Subcutaneous adipose tissue (tissue), 4 donors: ENCODE measurements around the gene AFG1L. TPM values are rescaled to one million over a fixed set of nuclear protein-coding genes. Genes with fewer than 3 reads are reported as not detected.

ENCODE experiments used
- CTCF ChIP-seq: fragments of 450-650 bp; IDR thresholded peaks from one replicate; pipeline ENCODE4 v1.5.1; 2016; ENCODE audit warnings: low read depth, mild to moderate bottlenecking, control low read depth, antibody characterized with exemption, moderate library complexity
- total RNA-seq, 4 donors: library from RNA; depleted of rRNA; stranded (reverse); fragments of >200 nt; gene quantifications; one replicate each; pipeline ENCODE4 v1.1.0, GENCODE V29; 2016

AFG1L gene
- total RNA-seq, 4 donors from 2014 or later: 1.9 to 4.4 (median 2.9) TPM

DNA sequence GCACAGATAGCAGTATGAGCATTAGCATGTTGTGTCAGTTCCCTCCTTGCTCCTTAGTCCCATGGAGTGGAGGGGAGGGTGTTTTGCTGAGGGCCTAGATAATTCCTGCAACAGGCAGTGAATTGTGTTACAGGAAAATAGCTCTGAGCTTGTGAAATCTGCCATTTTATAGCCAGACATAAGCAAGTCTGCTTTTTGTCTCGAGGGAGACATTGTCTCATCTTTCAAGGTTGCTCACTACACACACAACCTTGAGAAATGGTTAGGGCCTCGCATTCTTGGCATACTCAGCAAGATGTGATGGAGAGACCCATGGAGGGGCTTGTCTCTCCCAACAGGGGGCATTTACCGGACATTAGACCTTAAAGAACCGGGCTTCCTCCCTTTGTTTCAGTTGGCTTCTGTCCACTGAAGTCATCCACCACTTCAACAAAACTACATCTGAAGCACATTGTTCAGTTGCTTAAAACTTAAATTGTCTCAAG is 157.9 kb downstream of the AFG1L start:
- TF ChIP-seq CTCF: no peak

- TF ChIP-seq CTCF: no peak
Observed at GRCh38 chr6:108453601-108454185, 158.8 kb downstream of the AFG1L start.

GRCh38 chr6:108454356-108454755 is 159.5 kb downstream of the AFG1L start:
- no peak for TF ChIP-seq CTCF

DNA sequence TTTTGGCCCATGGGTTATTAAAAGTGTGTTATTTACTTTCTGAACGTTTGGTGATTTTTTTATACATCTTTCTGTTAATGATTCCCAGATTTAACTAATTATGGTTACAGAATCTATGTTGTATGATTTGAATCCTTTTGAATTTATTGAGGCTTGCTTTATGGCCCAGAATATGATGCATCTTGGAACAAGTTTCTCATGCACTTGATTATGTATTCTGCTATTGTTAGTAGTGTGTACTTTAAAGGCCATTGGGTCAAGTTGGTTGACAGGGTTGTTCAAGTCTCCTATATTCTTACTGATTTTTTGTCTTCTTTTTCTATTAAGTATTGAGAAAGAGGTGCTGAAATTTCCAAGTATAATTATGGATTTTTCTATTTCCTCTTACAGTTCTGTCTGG is 160.8 kb downstream of the AFG1L start:
- TF ChIP-seq CTCF: no peak

DNA sequence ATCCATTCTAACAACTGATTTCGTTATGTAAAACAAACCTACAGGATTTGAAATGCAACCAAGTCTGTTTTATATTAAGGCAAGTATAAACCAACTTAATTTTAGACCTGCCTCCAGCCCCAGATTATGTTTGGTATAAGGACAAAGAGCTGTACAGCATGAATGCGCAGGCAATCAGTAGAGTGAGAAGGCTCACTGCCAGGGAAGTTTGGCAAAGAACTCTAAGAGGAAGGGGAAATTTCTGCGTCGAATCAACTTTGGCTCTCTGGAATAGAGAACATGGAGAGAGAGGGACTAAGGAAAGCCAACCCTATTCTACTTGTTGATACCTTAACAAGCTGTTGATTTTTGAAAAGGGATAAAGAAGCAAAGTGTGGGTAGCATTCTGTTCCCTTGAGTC is 168.9 kb downstream of the AFG1L start:
- no peak for TF ChIP-seq CTCF

DNA sequence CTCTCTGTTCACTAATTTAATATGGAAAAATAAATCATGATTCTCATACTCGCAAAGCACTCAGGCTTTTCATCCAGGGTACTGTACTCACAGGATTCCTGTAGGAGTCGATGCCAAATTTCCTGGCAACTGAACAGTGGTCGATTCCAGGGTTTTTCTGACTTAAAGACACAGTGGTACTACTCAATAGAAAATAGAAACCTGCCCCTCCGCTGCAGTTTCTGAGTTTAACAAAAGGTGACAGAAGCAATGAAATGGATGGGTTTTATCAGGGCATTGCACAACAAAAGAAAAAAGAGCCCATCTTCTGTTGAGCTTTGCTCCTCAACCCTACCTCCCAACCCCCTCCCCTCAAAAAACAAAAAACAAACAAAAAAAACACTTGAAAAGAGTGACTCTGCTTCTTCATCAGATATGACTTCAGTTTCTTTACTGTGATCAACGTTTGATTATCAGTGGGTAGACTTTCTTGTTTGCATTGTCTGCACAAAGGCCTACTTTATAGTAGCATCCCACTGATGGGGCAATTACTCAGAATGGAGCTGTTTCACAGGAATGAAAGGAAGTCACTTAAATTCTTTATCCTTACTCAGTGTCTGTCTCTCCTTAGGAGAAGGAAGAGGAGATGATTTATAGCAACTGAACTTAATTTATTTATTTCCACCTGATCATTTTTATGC is 169.7 kb downstream of the AFG1L start:
- no peak for TF ChIP-seq CTCF

- TF ChIP-seq CTCF: no peak
Observed at GRCh38 chr6:108465098-108465495, 170.2 kb downstream of the AFG1L start.
